MM.1S (cell line): ENCODE results near the gene PRKCZ.

Experiments used
- DNase-seq: peaks from one replicate; pipeline ENCODE4 v3.0.0-alpha.2; 2015
- H2AFZ ChIP-seq: fragments of 300-600 bp; sonication (generic); 2 replicates; pipeline ENCODE4 v1.6.0; 2016; ENCODE audit warnings: antibody characterized with exemption, low read length
- H3F3A ChIP-seq: fragments of 300-600 bp; sonication (generic); 2 replicates; pipeline ENCODE4 v1.6.1; 2016; ENCODE audit warnings: mild to moderate bottlenecking, antibody characterized with exemption, low read length, moderate library complexity, mixed read lengths; ENCODE audit not compliant: insufficient read depth
- H3K27ac ChIP-seq: fragments of 300-600 bp; sonication (generic); 2 replicates; pipeline ENCODE4 v1.5.1; 2016; ENCODE audit warnings: mild to moderate bottlenecking, low read length
- H3K27me3 ChIP-seq: fragments of 300-600 bp; sonication (generic); replicated peaks from 2 replicates; pipeline ENCODE4 v1.6.0; 2016; ENCODE audit warnings: low read length; ENCODE audit not compliant: insufficient read depth
- H3K36me3 ChIP-seq: fragments of 300-600 bp; sonication (generic); replicated peaks from 2 replicates; pipeline ENCODE4 v1.6.1; 2016; ENCODE audit warnings: mild to moderate bottlenecking, low read length, mixed read lengths; ENCODE audit not compliant: insufficient read depth
- H3K4me1 ChIP-seq: fragments of 300-600 bp; sonication (generic); 2 replicates; pipeline ENCODE4 v1.6.1; 2016; ENCODE audit warnings: low read length, mixed read lengths
- H3K4me2 ChIP-seq: fragments of 300-600 bp; sonication (generic); 2 replicates; pipeline ENCODE4 v1.6.0; 2016; ENCODE audit warnings: low read depth, low read length
- H3K4me3 ChIP-seq: fragments of 300-600 bp; sonication (generic); 2 replicates; pipeline ENCODE4 v1.5.1; 2016; ENCODE audit warnings: low read length, mixed read lengths
- H3K79me2 ChIP-seq: fragments of 300-600 bp; sonication (generic); 2 replicates; pipeline ENCODE4 v1.6.1; 2016; ENCODE audit warnings: mixed run types, low read length, mixed read lengths
- H3K9ac ChIP-seq: fragments of 300-600 bp; sonication (generic); 2 replicates; pipeline ENCODE4 v1.6.1; 2016; ENCODE audit warnings: low read length, mixed read lengths
- H3K9me2 ChIP-seq: fragments of 300-600 bp; sonication (generic); replicated peaks from 2 replicates; pipeline ENCODE4 v1.6.1; 2016; ENCODE audit warnings: mild to moderate bottlenecking, low read length, mixed read lengths; ENCODE audit not compliant: insufficient read depth
- H3K9me3 ChIP-seq: fragments of 300-600 bp; sonication (generic); replicated peaks from 2 replicates; pipeline ENCODE4 v1.6.1; 2016; ENCODE audit warnings: mild to moderate bottlenecking, low read length, mixed read lengths; ENCODE audit not compliant: insufficient read depth
- H4K20me1 ChIP-seq: fragments of 300-600 bp; sonication (generic); 2 replicates; pipeline ENCODE4 v1.6.1; 2016; ENCODE audit warnings: mild to moderate bottlenecking, low read length, moderate library complexity, mixed read lengths; ENCODE audit not compliant: insufficient read depth
- EZH2 ChIP-seq: fragments of 300-600 bp; sonication (generic); optimal IDR thresholded peaks from 2 replicates; pipeline ENCODE3; 2017; ENCODE audit warnings: low read depth, mild to moderate bottlenecking, antibody characterized with exemption, low read length, mixed read lengths
- EZH2phosphoT487 ChIP-seq: fragments of 300-600 bp; sonication (generic); IDR thresholded peaks from 2 replicates; pipeline ENCODE4 v1.6.1; 2018; ENCODE audit warnings: antibody characterized with exemption, low read length
- TF ChIP-seq, protein P1 (sequence below): fragments of 300-600 bp; sonication (generic); IDR thresholded peaks from 2 replicates; pipeline ENCODE4 v1.5.1; 2016; ENCODE audit warnings: antibody characterized with exemption, low read length, mixed read lengths

Gene PRKCZ

DNA sequence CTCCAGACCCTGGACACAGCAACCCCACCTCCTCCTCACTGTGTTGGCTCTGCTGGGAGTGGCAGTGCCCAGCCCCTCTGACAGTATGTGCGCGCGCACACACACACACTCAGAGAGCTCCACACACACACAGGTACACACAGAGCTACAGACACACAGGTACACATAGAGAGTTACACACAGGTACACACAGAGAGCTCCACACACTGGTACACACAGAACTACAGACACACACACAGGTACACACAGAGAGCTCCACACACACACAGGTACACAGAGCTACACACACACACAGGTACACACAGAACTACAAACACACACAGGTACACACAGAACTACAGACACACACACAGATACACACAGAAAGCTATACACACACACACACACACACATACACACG is 6.3 kb upstream of the PRKCZ start:
- H2AFZ ChIP-seq: no peak overlapping the region

DNA sequence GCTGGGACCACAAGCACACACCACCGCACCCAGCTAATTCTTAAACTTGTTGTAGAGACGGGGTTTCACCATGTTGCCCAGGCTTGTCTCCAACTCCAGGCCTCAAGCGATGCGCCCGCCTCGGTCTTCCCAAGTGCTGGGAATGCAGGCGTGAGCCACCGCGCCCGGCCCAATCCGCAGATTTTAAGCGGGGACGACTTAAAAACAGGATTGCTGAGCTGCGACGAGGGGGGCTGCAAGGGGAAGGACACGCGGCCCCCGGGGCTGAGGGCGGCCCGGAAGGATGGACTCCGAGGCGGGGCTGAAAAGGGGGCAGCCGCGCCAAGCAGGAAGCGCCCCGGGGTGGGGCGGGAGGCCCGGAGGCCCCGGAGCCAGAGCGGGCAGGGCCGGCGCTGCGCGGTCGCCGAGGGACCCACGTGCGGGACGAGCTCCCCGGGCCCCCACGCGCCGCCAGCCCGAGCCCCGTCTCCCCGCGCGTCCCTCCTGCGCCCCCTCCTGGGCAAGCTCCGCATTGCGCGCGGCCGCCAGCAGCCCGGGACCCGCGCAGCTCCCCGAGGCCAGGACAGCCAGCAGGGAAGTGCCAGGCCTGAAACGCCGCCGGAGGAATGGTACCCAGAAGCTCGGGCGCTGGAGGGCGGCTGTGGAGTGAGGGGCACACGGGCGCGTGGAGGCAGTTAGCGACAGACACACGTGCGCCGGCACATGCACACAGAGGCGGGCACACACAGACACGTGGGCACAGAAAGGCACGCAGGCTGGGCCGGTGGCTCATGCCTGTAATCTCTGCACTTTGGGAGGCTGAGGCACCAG is 5.5 kb upstream of the PRKCZ start:
- Histone ChIP-seq H3K9me2 (no peaks in the 10 kb centered on the region), H3K36me3 (no peaks in the 10 kb centered on the region), H2AFZ (no peak overlapping the region), H3K9ac (no peak overlapping the region), H3K4me2 (no peak overlapping the region; the same call in 1 of the 2 replicates), H3K27me3 (peaks cover 94% of the 10 kb centered on the region), H3F3A (no peaks in the 10 kb centered on the region), H3K27ac (no peak overlapping the region), H3K9me3 (no peaks in the 10 kb centered on the region), H3K4me3 (no peak overlapping the region), H4K20me1 (no peaks in the 10 kb centered on the region), H3K4me1 (no peaks in the 10 kb centered on the region), H3K79me2 (no peaks in the 10 kb centered on the region)
- DNase-seq: peak; percentile 31
- TF ChIP-seq, protein P1, sequence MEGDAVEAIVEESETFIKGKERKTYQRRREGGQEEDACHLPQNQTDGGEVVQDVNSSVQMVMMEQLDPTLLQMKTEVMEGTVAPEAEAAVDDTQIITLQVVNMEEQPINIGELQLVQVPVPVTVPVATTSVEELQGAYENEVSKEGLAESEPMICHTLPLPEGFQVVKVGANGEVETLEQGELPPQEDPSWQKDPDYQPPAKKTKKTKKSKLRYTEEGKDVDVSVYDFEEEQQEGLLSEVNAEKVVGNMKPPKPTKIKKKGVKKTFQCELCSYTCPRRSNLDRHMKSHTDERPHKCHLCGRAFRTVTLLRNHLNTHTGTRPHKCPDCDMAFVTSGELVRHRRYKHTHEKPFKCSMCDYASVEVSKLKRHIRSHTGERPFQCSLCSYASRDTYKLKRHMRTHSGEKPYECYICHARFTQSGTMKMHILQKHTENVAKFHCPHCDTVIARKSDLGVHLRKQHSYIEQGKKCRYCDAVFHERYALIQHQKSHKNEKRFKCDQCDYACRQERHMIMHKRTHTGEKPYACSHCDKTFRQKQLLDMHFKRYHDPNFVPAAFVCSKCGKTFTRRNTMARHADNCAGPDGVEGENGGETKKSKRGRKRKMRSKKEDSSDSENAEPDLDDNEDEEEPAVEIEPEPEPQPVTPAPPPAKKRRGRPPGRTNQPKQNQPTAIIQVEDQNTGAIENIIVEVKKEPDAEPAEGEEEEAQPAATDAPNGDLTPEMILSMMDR: peak; percentile 59
- TF ChIP-seq EZH2 (no peak), EZH2phosphoT487 (no peak)

More for the DNA sequence above, 6.3 kb upstream of the PRKCZ start:
- H3K36me3 ChIP-seq: no peaks in the 10 kb centered on the region
- H3K4me2 ChIP-seq: no peak overlapping the region
- H3K27me3 ChIP-seq: peaks cover 94% of the 10 kb centered on the region
- no peak overlapping the region for H3K27ac ChIP-seq
- TF ChIP-seq, protein P1: no peak
- no peak for TF ChIP-seq EZH2
- TF ChIP-seq EZH2phosphoT487: no peak
- no peaks in the 10 kb centered on the region for H3K4me1 ChIP-seq
- H3K4me3 ChIP-seq: no peak overlapping the region
- no peaks in the 10 kb centered on the region for H3F3A ChIP-seq
- H3K9ac ChIP-seq: no peak overlapping the region
- DNase-seq: no peak
- H3K79me2 ChIP-seq: no peaks in the 10 kb centered on the region
- no peaks in the 10 kb centered on the region for H3K9me2 ChIP-seq
- H4K20me1 ChIP-seq: no peaks in the 10 kb centered on the region
- H3K9me3 ChIP-seq: no peaks in the 10 kb centered on the region

DNA sequence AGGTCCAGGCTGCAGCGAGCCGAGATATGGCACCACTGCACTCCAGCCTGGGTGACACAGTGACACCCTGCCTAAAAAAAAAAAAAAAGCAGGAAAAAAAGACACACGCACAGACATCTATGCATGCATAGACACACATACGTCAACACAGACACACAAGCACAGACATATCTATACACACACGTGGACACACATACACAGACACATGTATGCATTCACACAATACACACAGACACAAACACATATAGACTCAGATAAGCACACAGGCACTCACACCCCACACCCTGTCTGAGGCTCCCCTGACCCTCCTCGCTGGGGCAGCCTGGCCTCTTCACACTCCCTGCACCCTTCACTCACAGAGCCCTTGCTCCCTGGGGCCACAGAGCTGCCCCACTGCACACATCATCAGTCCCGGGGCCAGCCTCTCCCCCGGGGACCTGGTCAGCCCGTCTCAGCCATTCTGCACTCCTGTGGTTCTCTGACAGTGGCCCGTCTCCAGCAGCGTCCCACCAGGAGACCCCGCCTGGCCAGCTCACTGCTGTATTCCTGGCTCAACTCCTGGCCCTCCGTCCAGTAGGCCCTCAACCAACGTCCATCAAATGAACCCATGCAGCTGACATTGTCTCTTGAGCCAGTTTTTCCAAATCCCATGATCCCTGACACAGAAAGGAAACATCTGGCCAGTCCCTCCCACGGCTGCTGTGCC is 4.6 kb upstream of the PRKCZ start:
- Histone ChIP-seq H3K4me2 (no peak overlapping the region), H3K27me3 (peaks cover 88% of the 10 kb centered on the region), H4K20me1 (no peaks in the 10 kb centered on the region), H3F3A (no peaks in the 10 kb centered on the region), H3K9me2 (no peaks in the 10 kb centered on the region), H3K27ac (no peak overlapping the region), H3K4me3 (no peak overlapping the region), H3K79me2 (no peaks in the 10 kb centered on the region), H3K9me3 (no peaks in the 10 kb centered on the region), H3K4me1 (no peaks in the 10 kb centered on the region), H3K36me3 (no peaks in the 10 kb centered on the region), H3K9ac (no peak overlapping the region), H2AFZ (no peak overlapping the region)
- no peak for TF ChIP-seq EZH2
- TF ChIP-seq EZH2phosphoT487: no peak
- TF ChIP-seq, protein P1: no peak
- no peak for DNase-seq
